ENCODE data around the gene PLOD1. TPM values are rescaled to one million over a fixed set of nuclear protein-coding genes. Genes with fewer than 3 reads are reported as not detected.

The PLOD1 gene
- total RNA-seq, 4 donors from 2014 or later = 64.4 to 107 (median 80.8) TPM

GRCh38 chr1:11957897-11958296 lies 23.4 kb downstream of the PLOD1 start:
- Histone ChIP-seq H3K36me3 (peaks cover 20 to 22% of the 10 kb centered on the region in 2 donors), H3K27ac (no peak overlapping the region), H3K9me3 (no peaks in the 10 kb centered on the region), H3K4me3 (replicated peaks in 1 of 3) (no peak overlapping the region), H3K27me3 (no peaks in the 10 kb centered on the region), H3K4me1 (peaks cover 0 to 13% of the 10 kb centered on the region in 2 donors)
- no peak for DNase-seq
- TF ChIP-seq CTCF (IDR thresholded peaks at IDR 0.05) = no peak
- no peak for TF ChIP-seq POLR2A (IDR thresholded peaks at IDR 0.05)
- intact Hi-C loops (cut with DNase I) = no loop called here
- WGBS, 2 donors = 97% methylated on average over 12 of the region's 12 CpGs

- no peaks in the 10 kb centered on the region for H3K27me3 ChIP-seq
- WGBS, 2 donors = 91% methylated on average over 5 of the region's 5 CpGs
- no peak for DNase-seq
- TF ChIP-seq POLR2A (IDR thresholded peaks at IDR 0.05) (no peak), CTCF (IDR thresholded peaks at IDR 0.05) (no peak)
- peaks cover 0 to 13% of the 10 kb centered on the region in 2 donors for H3K4me1 ChIP-seq
- peaks cover 39 to 40% of the 10 kb centered on the region in 2 donors for H3K36me3 ChIP-seq
- intact Hi-C loops (cut with DNase I) = no loop called here
- no peak overlapping the region for H3K4me3 ChIP-seq (replicated peaks in 1 of 3)
- H3K9me3 ChIP-seq = no peaks in the 10 kb centered on the region
- peak overlapping the region in 1 of 3 donors; percentile 61 for H3K27ac ChIP-seq
These were observed 25.8 kb downstream of the PLOD1 start for GRCh38 chr1:11960276-11960675.

GRCh38 chr1:11960715-11961114 lies 26.2 kb downstream of the PLOD1 start:
- 83 to 92% methylated on average over 6 of the region's 6 CpGs for WGBS, 2 donors
- Histone ChIP-seq H3K27ac (peak overlapping the region in 1 of 3 donors; percentile 61), H3K4me1 (peaks cover 0 to 13% of the 10 kb centered on the region in 2 donors), H3K36me3 (peaks cover 40 to 44% of the 10 kb centered on the region in 2 donors), H3K4me3 (replicated peaks in 1 of 3) (no peak overlapping the region), H3K9me3 (no peaks in the 10 kb centered on the region), H3K27me3 (no peaks in the 10 kb centered on the region)
- DNase-seq = no peak
- intact Hi-C loops (cut with DNase I) = no loop called here
- no peak for TF ChIP-seq POLR2A (IDR thresholded peaks at IDR 0.05)

- no peaks in the 10 kb centered on the region for H3K9me3 ChIP-seq
- 67 to 69% methylated on average over 4 of the region's 4 CpGs for WGBS, 2 donors
- intact Hi-C loops (cut with DNase I) = no loop called here
These were observed 26.7 kb downstream of the PLOD1 start for GRCh38 chr1:11961230-11961629.

GRCh38 chr1:11963622-11964021 lies 29.1 kb downstream of the PLOD1 start:
- DNase-seq = no peak
- peaks cover 0 to 13% of the 10 kb centered on the region in 2 donors for H3K4me1 ChIP-seq
- no peak overlapping the region for H3K4me3 ChIP-seq (replicated peaks in 1 of 3)
- no peaks in the 10 kb centered on the region for H3K9me3 ChIP-seq
- TF ChIP-seq POLR2A (IDR thresholded peaks at IDR 0.05) (no peak), CTCF (IDR thresholded peaks at IDR 0.05) (no peak)
- H3K27me3 ChIP-seq = no peaks in the 10 kb centered on the region
- intact Hi-C loops (cut with DNase I) = no loop called here
- no peak overlapping the region for H3K27ac ChIP-seq
- 87 to 93% methylated on average over 3 of the region's 3 CpGs for WGBS, 2 donors
- peaks cover 28% of the 10 kb centered on the region in 2 donors for H3K36me3 ChIP-seq

More at GRCh38 chr1:11961230-11961629, 26.7 kb downstream of the PLOD1 start:
- peak overlapping the region in 1 of 3 donors; percentile 61 for H3K27ac ChIP-seq
- peaks cover 0 to 13% of the 10 kb centered on the region in 2 donors for H3K4me1 ChIP-seq
- DNase-seq = no peak
- no peak overlapping the region for H3K4me3 ChIP-seq (replicated peaks in 1 of 3)
- no peaks in the 10 kb centered on the region for H3K27me3 ChIP-seq
- peaks cover 44 to 45% of the 10 kb centered on the region in 2 donors for H3K36me3 ChIP-seq
- TF ChIP-seq POLR2A (IDR thresholded peaks at IDR 0.05) (no peak), CTCF (IDR thresholded peaks at IDR 0.05) (no peak)

Measured in thyroid gland (tissue), 4 donors.